Heart right ventricle (tissue), 16 donors: ENCODE results near the gene DYDC1. TPM values are rescaled to one million over a fixed set of nuclear protein-coding genes. Genes with fewer than 3 reads are reported as not detected.

Experiments
- ATAC-seq, 8 donors: fragments of 200-7000 bp; cut with Tn5 transposase; one replicate each; pipeline ENCODE4 v1.9.1; 2020; ENCODE audit warnings: mild to moderate bottlenecking in 8 of 8, moderate library complexity in 8 of 8, moderate number of reproducible peaks in 1 of 8
- DNase-seq, 2 donors: peaks; one replicate each; pipeline ENCODE4 v3.0.0-alpha.2; 2020
- H3K27ac ChIP-seq, 10 donors: fragments of 200-600 bp; sonication (generic) in 2 of 10; one replicate each; pipeline versions ENCODE4 v1.5.0 to v1.8.0; 2020 to 2022; ENCODE audit warnings: mild to moderate bottlenecking in 3 of 10
- H3K27me3 ChIP-seq, 7 donors: fragments of 200-600 bp; one replicate each; pipeline ENCODE4 v1.8.0; 2021 to 2022; ENCODE audit warnings: mild to moderate bottlenecking in 2 of 7
- H3K36me3 ChIP-seq, 9 donors: fragments of 200-600 bp; sonication (generic) in 1 of 9; one replicate each; pipeline versions ENCODE4 v1.5.0 to v1.8.0; 2020 to 2022; ENCODE audit warnings: mild to moderate bottlenecking in 2 of 9
- H3K4me1 ChIP-seq, 9 donors: fragments of 200-600 bp; sonication (generic) in 1 of 9; one replicate each; pipeline versions ENCODE4 v1.5.0 to v1.8.0; 2020 to 2022; ENCODE audit warnings: mild to moderate bottlenecking in 4 of 9
- H3K4me3 ChIP-seq, 10 donors: fragments of 200-600 bp; sonication (generic) in 2 of 10; one replicate each; pipeline versions ENCODE4 v1.5.0 to v1.8.0; 2020 to 2022; ENCODE audit warnings: mild to moderate bottlenecking in 7 of 10, moderate library complexity in 2 of 10
- H3K9me3 ChIP-seq, 11 donors: fragments of 200-600 bp in 10 of 11; sonication (generic) in 2 of 11; one replicate each; pipeline versions ENCODE4 v1.5.0 to v1.8.0; 2013 to 2022; ENCODE audit warnings: mild to moderate bottlenecking in 2 of 11, control low read depth in 1 of 11, moderate library complexity in 1 of 11
- CTCF ChIP-seq, 9 donors: fragments of 200-600 bp; sonication (generic) in 2 of 9; IDR thresholded peaks; one replicate each; pipeline versions ENCODE4 v1.5.0 to v1.8.0; 2021 to 2022; ENCODE audit warnings: antibody characterized with exemption in 9 of 9, mild to moderate bottlenecking in 5 of 9, moderate library complexity in 1 of 9
- WGBS, 2 donors: extraction: QIAGEN DNeasy Blood & Tissue Kit; methylation state at CpG; one replicate each; pipeline ENCODE4 v1.1.7; 2013; ENCODE audit warnings: inconsistent platforms in 1 of 2; 5-methylcytosine and 5-hydroxymethylcytosine counted together
- intact Hi-C, 10 donors: fragments of 100-400 bp; cut with DNase I; formaldehyde crosslinking; loops; one replicate each; pipeline versions ENCODE4 v1.11.1 to v1.14.2; 2022
- polyA plus RNA-seq, 2 donors: library from polyadenylated mRNA; stranded (reverse); fragments of 200-250 nt; gene quantifications; one replicate each; pipeline ENCODE4 v1.2.3, GENCODE V29; 2013
- total RNA-seq, 10 donors: library from RNA; stranded (reverse); fragmentation: NEBNext Ultra II Directional in 3 of 10; extraction: Animal tissue kit (Norgen Biotek cat#: 25700) in 3 of 10; gene quantifications; one replicate each; pipeline versions ENCODE4 v1.2.1 to v1.2.4, GENCODE V29; 2021 to 2023
- donor health status: Arrhythmogenic right ventricular cardiomyopathy.
- donor health status: ischemic (EF 13 %, LVEDD 7.1; RV severe dilation, severe dysfunction).
- donor health status: healthy with polysubstance abuse.
- donor health status: DM: no; HTN: yes; CAD: no.
- donor health status: DM: no; HTN: no; CAD: no.
- donor health status: ischemic (EF 25% LVEDD 6.9; RV normal size, moderate dysfunction).
- donor health status: ischemic (EF 25% LVEDD 5.7; RV mildly dilated, moderate dysfunction).
- donor health status: healthy.
- donor health status: DM: yes; HTN: yes; CAD: no.
- donor health status: Ischemic cardiomyopathy.
- donor health status: ischemic (EF 35%, LVEDD 5.7; RV mildly dilated, moderate dysfunction).
- donor health status: nonischemic (EF 11% LVEDD 7.7; RV severe dilation, severe dysfunction).
- donor health status: DM: yes; HTN: yes; CAD: no.
- donor health status: PGD.
- donor health status: ischemic (EF 29% LVEDD 5.4; RV normal size, mild dysfunction).
- donor health status: nonischemic (EF 23%, LVEDD 6.1; RV moderate dilation, normal function).

Gene DYDC1
- total and polyA plus RNA-seq, 12 donors = not detected

DNA sequence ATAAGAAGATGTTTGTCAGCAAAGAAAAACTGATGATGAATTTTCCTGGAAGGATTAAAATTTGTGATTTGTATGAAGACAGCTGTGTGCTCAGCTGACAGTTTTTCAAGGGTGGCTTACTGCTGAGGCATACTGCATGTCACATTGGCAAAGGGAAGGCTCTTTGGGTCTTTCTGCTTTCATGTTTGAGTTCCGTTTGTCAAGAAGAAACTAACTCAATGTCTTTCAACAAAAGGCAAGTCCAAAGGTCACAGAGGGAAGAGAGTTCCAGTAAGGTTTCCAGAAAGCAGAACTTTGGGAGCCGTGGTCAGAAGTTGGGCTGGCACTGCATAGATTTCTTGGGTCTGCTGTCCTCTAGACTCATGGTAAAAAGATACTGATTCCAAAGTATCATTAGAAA lies 16.9 kb upstream of the DYDC1 start:
- intact Hi-C loops = no loop called here

DNA sequence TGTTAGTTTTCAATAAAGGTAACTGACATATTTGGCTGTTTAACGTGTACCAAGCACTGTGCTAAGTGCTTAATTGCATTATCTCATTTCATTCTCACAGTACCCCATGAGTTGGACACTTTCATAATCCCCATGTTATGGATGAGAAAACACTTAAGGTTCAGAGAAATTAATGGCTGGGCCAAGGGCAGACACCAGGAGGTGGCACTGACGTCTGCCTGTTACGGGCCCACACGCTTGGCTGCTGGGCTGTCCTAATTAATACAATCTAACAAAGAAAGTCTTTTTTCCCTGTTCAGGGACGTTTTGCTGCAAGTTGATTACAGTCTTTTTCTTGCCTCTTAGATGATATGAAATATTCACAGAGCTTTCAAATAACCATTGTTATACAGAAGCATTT lies 16.1 kb upstream of the DYDC1 start:
- Histone ChIP-seq H3K4me3 (no peak overlapping the region), H3K27me3 (peaks cover 0 to 6% (median 0%) of the 10 kb centered on the region in 7 donors), H3K27ac (peak overlapping the region in 1 of 10 donors; percentile 69), H3K9me3 (peaks cover 0 to 16% (median 5%) of the 10 kb centered on the region in 11 donors), H3K36me3 (no peaks in the 10 kb centered on the region), H3K4me1 (peaks cover 0 to 14% (median 0%) of the 10 kb centered on the region in 9 donors)
- intact Hi-C loops = no loop called here
- 79 to 86% methylated on average over 5 of the region's 5 CpGs for WGBS, 2 donors
- no peak for ATAC-seq
- no peak for DNase-seq
- TF ChIP-seq CTCF (IDR thresholded peaks at IDR 0.05) = no peak

More for the DNA sequence above, 16.9 kb upstream of the DYDC1 start:
- no peak overlapping the region for H3K4me3 ChIP-seq
- peaks cover 0 to 19% (median 0%) of the 10 kb centered on the region in 9 donors for H3K4me1 ChIP-seq
- DNase-seq = no peak
- no peaks in the 10 kb centered on the region for H3K36me3 ChIP-seq
- H3K27me3 ChIP-seq = peaks cover 0 to 6% (median 0%) of the 10 kb centered on the region in 7 donors
- H3K27ac ChIP-seq = peak overlapping the region in 1 of 10 donors; percentile 69
- ATAC-seq = no peak
- 72 to 81% methylated on average over 2 of the region's 2 CpGs for WGBS, 2 donors
- no peak for TF ChIP-seq CTCF (IDR thresholded peaks at IDR 0.05)
- peaks cover 0 to 7% (median 0%) of the 10 kb centered on the region in 11 donors for H3K9me3 ChIP-seq

- H3K27me3 ChIP-seq = peaks cover 0 to 8% (median 0%) of the 10 kb centered on the region in 7 donors
- peaks cover 0 to 10% (median 0%) of the 10 kb centered on the region in 9 donors for H3K4me1 ChIP-seq
- no peak overlapping the region for H3K4me3 ChIP-seq
- no peaks in the 10 kb centered on the region for H3K36me3 ChIP-seq
- 68 to 71% methylated on average over 6 of the region's 6 CpGs for WGBS, 2 donors
- TF ChIP-seq CTCF (IDR thresholded peaks at IDR 0.05) = no peak
- H3K27ac ChIP-seq = no peak overlapping the region
- intact Hi-C loops = no loop called here
- ATAC-seq = no peak
- H3K9me3 ChIP-seq = peaks cover 0 to 28% (median 14%) of the 10 kb centered on the region in 11 donors
- no peak for DNase-seq
Measured at GRCh38 chr10:80371467-80371866, 14.9 kb upstream of the DYDC1 start.

GRCh38 chr10:80365510-80365909 lies 9.0 kb upstream of the DYDC1 start:
- H3K9me3 ChIP-seq = peaks cover 0 to 34% (median 14%) of the 10 kb centered on the region in 11 donors
- no peak overlapping the region for H3K4me3 ChIP-seq
- DNase-seq = no peak
- H3K36me3 ChIP-seq = no peaks in the 10 kb centered on the region
- no peak for ATAC-seq
- H3K4me1 ChIP-seq = no peaks in the 10 kb centered on the region
- peaks cover 0 to 8% (median 0%) of the 10 kb centered on the region in 7 donors for H3K27me3 ChIP-seq
- no peak for TF ChIP-seq CTCF (IDR thresholded peaks at IDR 0.05)
- 0% methylated on average over 1 of the region's 1 CpG for WGBS, 2 donors
- H3K27ac ChIP-seq = no peak overlapping the region
- intact Hi-C loops = no loop called here
